GM19099 (cell line): ENCODE measurements around the gene OLFML2A.

ENCODE experiments used
- POLR2A ChIP-seq: IDR thresholded peaks from 3 replicates; pipeline ENCODE4 v1.6.1; 2011; ENCODE audit warnings: low read depth; ENCODE audit not compliant: insufficient read length; ENCODE audit errors: extremely low read depth

The OLFML2A gene

GRCh38 chr9:124813501-124814163 lies 36.7 kb downstream of the OLFML2A start:
- TF ChIP-seq POLR2A = no peak

DNA sequence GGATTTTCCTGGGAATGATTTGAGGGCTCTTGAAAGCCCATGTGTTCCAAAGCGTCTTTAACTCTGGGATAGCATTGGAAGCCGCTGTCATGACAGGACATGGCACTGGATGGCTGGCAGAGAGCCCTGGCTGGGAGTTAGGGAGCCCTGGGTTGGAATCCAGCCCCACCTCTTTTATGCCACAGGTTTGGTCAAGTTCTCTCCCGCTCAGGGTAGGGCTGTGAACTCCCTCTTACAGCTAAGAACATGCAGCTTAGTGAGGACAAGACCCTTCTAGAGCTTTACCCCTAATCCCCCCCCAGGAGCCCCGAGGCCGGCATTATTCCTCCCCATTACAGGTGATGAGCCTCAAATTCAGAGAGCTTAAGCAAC lies 37.2 kb downstream of the OLFML2A start:
- no peak for TF ChIP-seq POLR2A

GRCh38 chr9:124815601-124816000 lies 38.7 kb downstream of the OLFML2A start:
- TF ChIP-seq POLR2A = no peak

DNA sequence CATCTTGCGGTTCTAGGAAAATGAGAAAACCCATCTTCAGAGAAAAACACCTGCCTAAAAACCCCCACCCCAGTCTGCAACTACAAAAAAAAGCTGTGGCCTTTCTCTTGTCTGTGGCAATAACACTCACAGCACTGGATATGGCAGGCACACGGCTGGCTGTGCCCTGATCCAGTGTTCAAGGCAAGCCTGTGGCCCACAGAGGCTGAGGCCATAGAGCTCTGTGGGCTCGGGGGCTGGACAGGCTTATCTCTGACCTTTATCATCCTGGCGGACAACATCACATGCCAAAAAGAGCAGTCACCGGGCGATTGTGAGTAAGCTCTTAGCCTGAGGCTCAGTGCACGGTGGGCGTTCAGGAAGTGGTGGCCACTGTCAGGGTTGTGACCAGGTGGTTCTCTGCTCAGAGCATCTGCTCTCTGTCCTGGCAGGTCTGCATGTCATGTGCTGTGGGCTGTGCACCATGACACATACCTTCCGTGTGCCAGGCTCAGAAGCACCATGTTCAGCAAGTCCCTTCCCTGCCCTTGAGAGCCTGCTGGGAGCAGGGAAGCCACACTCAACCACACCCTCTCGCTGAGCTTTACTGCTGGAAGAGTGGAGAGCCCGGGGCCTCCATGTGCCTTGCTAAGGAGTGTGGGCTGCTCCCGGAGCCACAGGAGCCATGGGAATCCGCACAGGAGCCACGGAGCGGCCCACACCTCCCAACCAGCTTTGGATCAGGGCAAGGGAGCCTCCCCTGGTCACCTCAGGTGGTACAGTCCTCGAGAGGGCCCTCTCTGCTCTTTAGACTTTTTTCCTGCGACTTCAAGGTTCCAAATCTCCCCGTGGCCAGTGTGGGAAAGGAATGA lies 41.7 kb downstream of the OLFML2A start:
- TF ChIP-seq POLR2A = no peak

GRCh38 chr9:124820698-124821623 lies 44.0 kb downstream of the OLFML2A start:
- no peak for TF ChIP-seq POLR2A

GRCh38 chr9:124828489-124829333 lies 51.8 kb downstream of the OLFML2A start:
- no peak for TF ChIP-seq POLR2A

- TF ChIP-seq POLR2A = no peak
Measured at GRCh38 chr9:124829334-124829669, 52.4 kb downstream of the OLFML2A start.

DNA sequence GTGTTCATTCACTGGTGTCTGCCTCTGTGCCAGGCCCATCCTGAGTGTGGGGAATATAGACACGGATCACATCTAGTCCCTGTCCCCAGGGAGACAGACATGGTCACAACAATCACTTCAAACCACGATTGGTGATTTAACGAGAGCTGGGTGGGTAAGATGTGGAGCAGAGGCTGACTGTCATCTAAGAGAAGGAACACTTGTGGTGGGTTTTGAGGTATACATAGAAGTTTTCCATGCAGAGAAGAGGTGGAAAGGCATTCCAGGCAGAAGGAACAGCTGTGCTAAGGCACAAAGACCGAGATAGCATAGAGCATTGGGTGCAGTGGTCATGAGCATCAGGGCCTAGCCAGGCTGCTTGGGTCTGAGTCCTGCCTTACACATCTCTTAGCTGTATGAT lies 53.7 kb downstream of the OLFML2A start:
- TF ChIP-seq POLR2A = no peak

GRCh38 chr9:124831642-124832364 lies 54.9 kb downstream of the OLFML2A start:
- no peak for TF ChIP-seq POLR2A

DNA sequence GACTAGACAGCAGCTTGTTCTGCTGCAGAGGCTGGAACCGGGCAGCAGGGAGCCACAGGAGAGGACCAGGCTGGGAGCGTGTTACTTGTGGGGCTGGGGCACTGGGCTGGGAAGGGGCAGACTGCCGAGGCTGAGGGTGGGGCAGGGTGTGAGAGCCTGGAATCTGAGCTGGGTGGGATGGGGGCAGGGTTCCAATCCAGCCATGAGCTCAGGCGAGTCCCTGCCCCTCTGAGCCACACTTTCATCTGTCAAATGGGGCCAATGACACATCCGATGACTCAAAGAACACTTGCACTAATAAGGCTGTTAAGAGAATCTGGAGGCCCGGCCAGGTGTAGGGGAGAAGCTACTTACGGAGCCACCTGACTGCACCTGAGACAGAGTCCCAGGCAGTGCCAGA lies 57.7 kb downstream of the OLFML2A start:
- no peak for TF ChIP-seq POLR2A

- TF ChIP-seq POLR2A = no peak
Measured at GRCh38 chr9:124835026-124835557, 58.2 kb downstream of the OLFML2A start.

GRCh38 chr9:124839612-124840299 lies 62.8 kb downstream of the OLFML2A start:
- no peak for TF ChIP-seq POLR2A

GRCh38 chr9:124840300-124840833 lies 63.4 kb downstream of the OLFML2A start:
- no peak for TF ChIP-seq POLR2A
